Choroid plexus epithelial cell (primary cell): ENCODE results near the gene TRAF7.
A peak's percentile ranks its signal among the peaks of the same experiment; 100 is the strongest.

ENCODE experiments used
- DNase-seq: peaks from one replicate; pipeline ENCODE4 v3.0.0-alpha.2; 2010; ENCODE audit warnings: low read depth
- H3K4me3 ChIP-seq: 2 replicates; pipeline ENCODE4 v1.5.1; 2011; ENCODE audit warnings: low read depth, mild to moderate bottlenecking, control low read depth, low read length, moderate library complexity
- TF ChIP-seq, protein P1 (sequence below): conservative IDR thresholded peaks from 2 replicates; pipeline ENCODE4 v1.5.1; 2011; ENCODE audit warnings: low read depth, mild to moderate bottlenecking, control low read depth, inconsistent platforms, low read length, moderate library complexity

TRAF7 gene

DNA sequence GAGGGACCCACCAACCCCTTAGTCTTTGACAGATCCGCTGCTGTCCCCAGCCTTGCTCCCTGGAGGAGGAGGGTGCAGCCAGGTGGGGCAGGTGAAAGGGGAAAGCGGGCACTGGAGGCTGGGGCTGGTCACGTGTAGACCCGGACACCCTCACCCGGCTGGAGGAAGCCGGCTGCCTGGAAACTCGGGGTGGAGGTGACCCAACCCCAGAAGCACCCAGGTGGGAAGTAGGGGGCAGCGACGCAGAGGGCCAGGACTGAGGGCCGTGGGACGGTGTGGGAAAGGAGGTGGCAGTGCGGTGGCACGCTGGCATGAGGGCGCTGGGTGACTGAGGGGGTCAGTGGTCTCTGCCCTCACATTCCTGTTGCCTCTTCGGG lies 2.7 kb downstream of the TRAF7 start:
- no peak for DNase-seq
- H3K4me3 ChIP-seq = no peak overlapping the region

DNA sequence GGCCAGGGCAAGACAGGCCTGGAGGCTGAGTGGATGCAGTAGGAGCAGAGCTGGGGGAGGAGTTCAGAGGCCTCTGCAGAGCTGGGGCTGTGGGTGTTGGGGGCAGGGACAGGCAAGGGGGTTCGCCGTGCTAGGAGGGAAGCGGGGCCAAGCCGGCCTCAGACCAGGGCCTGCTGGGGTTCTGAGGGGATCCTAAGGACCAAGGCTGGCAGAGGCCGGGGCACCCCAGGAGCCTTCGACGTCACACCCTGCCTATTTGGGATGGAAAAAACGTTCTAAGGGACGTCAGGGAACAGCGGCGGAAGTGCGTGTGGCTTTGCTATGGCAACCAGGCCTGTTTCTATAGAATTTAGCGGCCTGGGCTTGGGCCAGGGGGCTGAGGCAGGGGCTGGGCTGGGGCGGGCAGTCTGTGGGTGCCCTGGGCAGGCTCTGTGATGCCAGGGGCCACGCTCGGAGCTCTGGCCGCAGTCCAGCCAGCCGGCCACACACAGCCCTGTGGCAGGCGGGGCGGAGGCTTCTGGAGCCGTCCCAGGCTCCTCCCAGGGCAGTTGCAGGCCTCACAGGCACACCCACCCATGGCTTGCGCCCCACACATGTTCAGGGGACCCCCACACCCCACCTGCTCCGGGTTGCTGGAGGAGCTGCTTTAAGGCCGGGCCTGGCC lies 3.7 kb downstream of the TRAF7 start:
- H3K4me3 ChIP-seq = no peak overlapping the region
- peak; percentile 54 for DNase-seq
- TF ChIP-seq, protein P1, sequence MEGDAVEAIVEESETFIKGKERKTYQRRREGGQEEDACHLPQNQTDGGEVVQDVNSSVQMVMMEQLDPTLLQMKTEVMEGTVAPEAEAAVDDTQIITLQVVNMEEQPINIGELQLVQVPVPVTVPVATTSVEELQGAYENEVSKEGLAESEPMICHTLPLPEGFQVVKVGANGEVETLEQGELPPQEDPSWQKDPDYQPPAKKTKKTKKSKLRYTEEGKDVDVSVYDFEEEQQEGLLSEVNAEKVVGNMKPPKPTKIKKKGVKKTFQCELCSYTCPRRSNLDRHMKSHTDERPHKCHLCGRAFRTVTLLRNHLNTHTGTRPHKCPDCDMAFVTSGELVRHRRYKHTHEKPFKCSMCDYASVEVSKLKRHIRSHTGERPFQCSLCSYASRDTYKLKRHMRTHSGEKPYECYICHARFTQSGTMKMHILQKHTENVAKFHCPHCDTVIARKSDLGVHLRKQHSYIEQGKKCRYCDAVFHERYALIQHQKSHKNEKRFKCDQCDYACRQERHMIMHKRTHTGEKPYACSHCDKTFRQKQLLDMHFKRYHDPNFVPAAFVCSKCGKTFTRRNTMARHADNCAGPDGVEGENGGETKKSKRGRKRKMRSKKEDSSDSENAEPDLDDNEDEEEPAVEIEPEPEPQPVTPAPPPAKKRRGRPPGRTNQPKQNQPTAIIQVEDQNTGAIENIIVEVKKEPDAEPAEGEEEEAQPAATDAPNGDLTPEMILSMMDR = no peak

More for the DNA sequence above, 2.7 kb downstream of the TRAF7 start:
- TF ChIP-seq, protein P1 = no peak

DNA sequence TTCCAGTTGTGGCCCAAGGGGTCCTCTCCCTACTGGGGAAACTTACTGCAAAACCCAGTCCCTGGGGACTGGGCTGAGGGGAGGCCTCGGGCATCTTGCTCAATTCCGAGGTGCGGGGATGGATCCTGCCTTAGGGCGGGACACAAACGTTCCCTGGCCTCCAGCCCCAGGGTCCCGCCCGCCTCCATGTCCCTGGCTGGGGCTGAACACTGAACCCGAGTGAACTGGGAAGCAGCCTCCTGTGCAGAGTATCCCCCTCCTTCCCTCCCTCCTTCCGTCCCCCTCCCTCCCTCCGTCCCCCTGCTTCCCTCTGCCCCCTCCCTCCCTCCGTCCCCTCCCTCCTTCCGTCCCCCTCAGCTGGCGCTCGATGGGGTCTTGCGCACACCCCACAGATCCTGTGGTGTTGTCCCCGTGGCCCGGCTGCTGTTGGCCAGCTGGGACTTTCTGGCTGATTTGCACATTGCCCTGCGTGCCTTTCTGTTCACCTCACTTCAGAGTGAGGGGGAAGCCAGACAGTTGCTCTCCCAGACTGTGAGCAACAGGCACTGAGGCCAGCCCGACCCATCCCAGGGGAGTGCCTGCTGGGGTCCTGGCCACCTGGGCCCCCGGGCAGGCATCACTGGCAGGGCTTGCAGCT lies 5.5 kb downstream of the TRAF7 start:
- peak; percentile 57 for DNase-seq
- TF ChIP-seq, protein P1 = no peak
- no peak overlapping the region for H3K4me3 ChIP-seq

DNA sequence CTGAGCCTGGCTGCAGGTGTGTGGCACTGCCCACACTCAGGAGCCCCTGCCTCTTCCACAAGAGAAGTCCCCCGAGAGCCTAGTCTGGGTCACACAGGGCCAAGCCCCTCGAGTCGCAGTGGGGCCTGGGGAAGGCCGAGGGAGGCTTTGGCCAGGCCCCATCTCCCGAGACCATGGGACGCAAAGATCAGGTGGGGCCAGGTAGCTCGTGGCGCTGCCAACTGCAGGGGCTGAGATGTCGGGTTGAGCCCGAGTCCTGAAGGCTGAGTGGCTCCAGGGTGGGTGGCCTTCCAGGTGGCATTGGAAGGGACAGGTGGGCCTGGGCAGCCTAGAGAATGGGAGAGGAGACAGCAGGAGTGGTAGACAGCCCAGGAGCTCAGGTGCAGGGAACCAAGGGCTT lies 6.3 kb downstream of the TRAF7 start:
- H3K4me3 ChIP-seq = no peak overlapping the region
- no peak for DNase-seq
- TF ChIP-seq, protein P1 = no peak

DNA sequence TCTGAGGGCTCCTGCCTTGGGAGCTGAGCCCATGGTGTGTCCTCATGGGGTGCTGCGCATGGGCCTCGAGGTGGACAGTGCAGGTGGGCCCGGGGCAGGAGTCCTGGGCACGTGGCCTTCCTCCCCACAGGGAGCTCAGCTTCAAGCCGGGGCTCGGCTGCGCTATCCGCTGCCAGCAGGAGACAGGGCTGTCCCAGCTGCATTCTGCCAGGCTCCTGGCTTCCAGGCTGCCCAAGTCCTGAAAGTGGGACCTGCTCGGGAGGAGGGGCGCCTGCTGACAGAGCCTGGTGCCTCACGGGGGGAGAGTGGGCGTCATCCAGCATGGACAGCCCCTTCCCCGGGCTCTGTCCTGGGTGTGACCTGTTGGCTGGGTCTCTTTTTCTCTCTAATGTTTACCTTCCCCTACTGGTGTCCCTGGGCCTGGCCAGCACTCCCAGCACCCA lies 7.1 kb downstream of the TRAF7 start:
- DNase-seq = no peak
- TF ChIP-seq, protein P1 = no peak
- H3K4me3 ChIP-seq = no peak overlapping the region

DNA sequence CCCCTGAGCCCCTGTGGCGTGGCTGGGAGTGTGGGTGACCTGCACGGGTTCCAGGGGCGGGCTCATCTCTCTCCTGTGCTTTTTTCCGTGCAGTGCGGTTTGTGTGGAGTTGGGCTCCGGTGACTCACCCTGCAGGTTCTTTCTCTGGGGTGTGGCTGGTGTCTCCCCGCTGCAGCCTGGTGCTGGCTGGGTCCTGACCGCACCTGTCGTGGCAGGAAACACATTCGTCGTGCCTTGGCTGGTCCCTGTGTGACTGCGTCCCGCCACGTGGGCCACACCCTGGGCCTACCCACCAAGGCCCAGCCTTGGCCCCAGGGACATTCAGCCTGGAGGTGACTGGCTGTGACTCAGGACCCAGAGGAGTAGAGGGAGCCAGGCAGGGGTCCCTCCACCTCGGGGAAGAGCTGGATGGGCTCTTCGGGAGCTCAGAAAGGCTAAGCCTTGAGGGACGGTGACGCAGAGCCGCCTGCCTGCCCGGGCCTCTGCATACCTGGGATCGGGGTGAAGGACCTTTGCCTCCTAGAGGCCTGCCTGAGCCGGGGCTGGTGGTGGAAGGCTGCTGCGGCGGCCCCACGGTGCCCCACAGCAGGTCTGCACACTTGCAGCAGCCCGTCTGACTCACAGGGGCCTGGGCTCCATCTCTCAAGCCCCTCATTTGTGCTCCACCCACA lies 7.8 kb downstream of the TRAF7 start:
- no peak overlapping the region for H3K4me3 ChIP-seq
- TF ChIP-seq, protein P1 = no peak
- no peak for DNase-seq
